PFSK-1 (cell line): ENCODE data around the gene BAG2.

Experiments used
- FOXP2 ChIP-seq: optimal IDR thresholded peaks from 2 replicates; pipeline ENCODE3; 2011; ENCODE audit warnings: borderline replicate concordance, control low read depth, inconsistent platforms; ENCODE audit not compliant: insufficient read depth; ENCODE audit errors: extremely low read length, extremely low read depth
- POLR2AphosphoS5 ChIP-seq: IDR thresholded peaks from 2 replicates; pipeline ENCODE4 v1.6.1; 2012; ENCODE audit warnings: low read depth, mild to moderate bottlenecking, control low read depth, low read length, moderate library complexity
- REST ChIP-seq, 2 experiments: IDR thresholded peaks; 2 replicates each; pipeline versions ENCODE4 v1.6.1 to v1.8.0; 2011 to 2012; ENCODE audit warnings: low read depth in 2 of 2, low read length in 2 of 2, control low read depth in 1 of 2, inconsistent platforms in 1 of 2, mild to moderate bottlenecking in 1 of 2, moderate library complexity in 1 of 2; ENCODE audit not compliant: insufficient read depth in 1 of 2
- SIN3A ChIP-seq: IDR thresholded peaks from 2 replicates; pipeline ENCODE4 v1.6.1; 2012; ENCODE audit warnings: mild to moderate bottlenecking, low read length, moderate library complexity, borderline replicate concordance; ENCODE audit not compliant: insufficient read depth
- TAF1 ChIP-seq: IDR thresholded peaks from 2 replicates; pipeline ENCODE4 v1.6.1; 2012; ENCODE audit warnings: low read length, control low read depth, borderline replicate concordance; ENCODE audit not compliant: insufficient read depth

- TF ChIP-seq POLR2AphosphoS5 (peak; percentile 97), REST (IDR thresholded peaks at IDR 0.05; ENCODE audit: insufficient read depth in 1 of 2, low read depth in 2 of 2, low read length in 2 of 2) (peak in 1 of 2 experiments; percentile 17; a peak in 1 of 4 replicates), TAF1 (peak; percentile 90), SIN3A (peak; percentile 57; the same call in 1 of the 2 replicates), FOXP2 (peak; percentile 59)
Observed at GRCh38 chr6:57172136-57173055, at the start of gene BAG2.
